IPS-18c (cell line): ENCODE measurements around the gene PI4KB.
A peak's percentile ranks its signal among the peaks of the same experiment; 100 is the strongest.
"Not testable (repeated sequence)": the region's sequence is repeated elsewhere in the genome, so short reads cannot be mapped to it uniquely, and the experiment has no call there.

Experiments used
- H3K4me3 ChIP-seq: 2 replicates; pipeline ENCODE4 v1.7.0; 2013; ENCODE audit warnings: low read depth, mild to moderate bottlenecking, low read length, moderate library complexity; ENCODE audit not compliant: insufficient read depth
- H3K9me3 ChIP-seq: one replicate; pipeline ENCODE4 v1.6.1; 2013; ENCODE audit warnings: mild to moderate bottlenecking, low read length, moderate library complexity; ENCODE audit not compliant: control insufficient read depth, insufficient read depth

Gene PI4KB

DNA sequence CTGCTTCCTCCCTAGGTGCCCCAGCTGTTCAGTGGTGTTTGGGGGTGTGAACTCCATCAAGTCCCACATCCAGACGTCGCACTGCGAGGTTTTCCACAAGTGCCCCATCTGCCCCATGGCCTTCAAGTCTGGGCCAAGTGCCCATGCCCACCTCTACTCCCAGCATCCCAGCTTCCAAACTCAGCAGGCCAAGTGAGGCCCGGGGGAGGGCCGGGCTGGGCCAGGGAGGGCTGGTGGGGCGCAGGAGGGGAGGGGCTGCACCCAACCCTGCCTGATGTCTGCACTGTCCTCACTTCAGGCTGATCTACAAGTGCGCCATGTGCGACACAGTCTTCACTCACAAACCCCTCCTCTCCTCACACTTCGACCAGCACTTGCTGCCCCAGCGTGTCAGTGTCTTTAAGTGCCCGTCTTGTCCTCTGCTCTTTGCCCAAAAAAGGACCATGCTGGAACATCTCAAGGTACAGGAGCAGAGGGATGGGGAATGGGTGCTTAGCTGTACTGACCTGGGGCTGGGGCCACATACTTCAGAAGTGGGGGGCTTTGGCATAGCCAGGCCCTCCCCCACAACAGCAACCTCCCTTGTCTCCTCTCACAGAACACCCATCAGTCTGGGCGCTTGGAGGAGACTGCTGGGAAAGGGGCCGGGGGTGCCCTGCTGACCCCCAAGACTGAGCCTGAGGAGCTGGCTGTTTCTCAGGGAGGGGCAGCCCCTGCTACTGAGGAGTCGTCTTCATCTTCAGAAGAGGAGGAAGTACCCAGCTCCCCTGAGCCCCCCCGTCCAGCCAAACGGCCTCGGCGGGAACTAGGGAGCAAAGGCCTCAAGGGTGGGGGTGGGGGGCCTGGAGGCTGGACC lies 37.9 kb downstream of the PI4KB start:
- peaks cover 2% of the 10 kb centered on the region for H3K9me3 ChIP-seq
- no peak overlapping the region for H3K4me3 ChIP-seq

DNA sequence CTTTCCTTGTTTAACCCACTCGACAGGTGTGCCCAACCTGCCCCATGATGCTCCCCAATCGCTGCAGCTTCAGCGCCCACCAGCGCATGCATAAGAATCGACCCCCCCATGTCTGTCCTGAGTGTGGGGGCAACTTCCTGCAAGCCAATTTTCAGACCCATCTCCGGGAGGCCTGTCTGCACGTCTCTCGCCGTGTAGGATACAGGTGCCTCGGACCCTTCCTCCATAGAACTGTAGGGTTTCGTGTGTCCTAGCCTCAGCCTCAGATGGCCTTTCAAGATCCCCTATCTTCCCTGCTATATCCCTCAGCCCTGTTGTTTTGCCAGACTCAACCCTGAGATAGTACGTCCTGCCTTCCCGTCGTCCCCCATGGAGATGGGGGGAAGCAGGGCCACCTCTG lies 38.7 kb downstream of the PI4KB start:
- H3K9me3 ChIP-seq, result peaks cover 2% of the 10 kb centered on the region
- H3K4me3 ChIP-seq, result no peak overlapping the region

DNA sequence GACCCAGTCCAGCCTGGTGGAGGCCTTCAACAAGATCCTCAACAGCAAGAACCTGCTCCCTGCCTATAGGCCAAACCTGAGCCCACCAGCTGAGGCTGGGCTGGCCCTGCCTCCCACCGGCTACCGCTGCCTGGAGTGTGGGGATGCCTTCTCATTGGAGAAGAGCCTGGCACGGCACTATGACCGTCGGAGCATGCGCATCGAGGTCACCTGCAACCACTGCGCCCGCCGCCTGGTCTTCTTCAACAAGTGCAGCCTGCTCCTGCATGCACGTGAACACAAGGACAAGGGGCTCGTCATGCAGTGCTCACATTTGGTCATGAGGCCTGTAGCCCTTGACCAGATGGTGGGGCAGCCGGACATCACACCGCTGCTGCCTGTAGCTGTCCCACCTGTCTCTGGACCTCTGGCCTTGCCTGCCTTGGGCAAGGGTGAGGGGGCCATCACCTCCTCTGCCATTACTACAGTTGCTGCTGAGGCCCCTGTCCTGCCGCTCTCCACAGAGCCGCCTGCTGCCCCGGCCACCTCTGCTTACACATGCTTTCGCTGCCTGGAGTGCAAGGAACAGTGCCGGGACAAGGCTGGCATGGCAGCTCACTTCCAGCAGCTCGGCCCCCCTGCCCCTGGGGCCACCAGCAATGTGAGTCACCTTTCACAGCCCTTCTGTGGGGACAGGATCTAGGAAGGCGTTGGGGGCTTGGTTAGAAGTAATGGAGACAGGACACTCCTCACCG lies 39.3 kb downstream of the PI4KB start:
- Histone ChIP-seq H3K4me3 (no peak overlapping the region), H3K9me3 (peaks cover 2% of the 10 kb centered on the region)

DNA sequence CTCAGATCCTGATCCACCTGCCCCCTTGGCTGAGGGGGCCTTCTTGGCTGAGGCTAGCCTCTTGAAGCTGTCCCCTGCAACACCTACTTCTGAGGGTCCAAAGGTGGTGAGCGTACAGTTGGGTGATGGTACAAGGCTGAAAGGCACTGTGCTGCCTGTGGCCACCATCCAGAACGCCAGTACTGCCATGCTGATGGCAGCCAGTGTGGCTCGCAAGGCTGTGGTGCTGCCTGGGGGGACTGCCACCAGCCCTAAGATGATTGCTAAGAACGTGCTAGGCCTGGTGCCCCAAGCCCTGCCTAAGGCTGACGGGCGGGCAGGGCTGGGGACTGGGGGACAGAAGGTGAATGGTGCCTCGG lies 39.9 kb downstream of the PI4KB start:
- H3K9me3 ChIP-seq, result peaks cover 2% of the 10 kb centered on the region
- no peak overlapping the region; the same call in 1 of the 2 replicates for H3K4me3 ChIP-seq

DNA sequence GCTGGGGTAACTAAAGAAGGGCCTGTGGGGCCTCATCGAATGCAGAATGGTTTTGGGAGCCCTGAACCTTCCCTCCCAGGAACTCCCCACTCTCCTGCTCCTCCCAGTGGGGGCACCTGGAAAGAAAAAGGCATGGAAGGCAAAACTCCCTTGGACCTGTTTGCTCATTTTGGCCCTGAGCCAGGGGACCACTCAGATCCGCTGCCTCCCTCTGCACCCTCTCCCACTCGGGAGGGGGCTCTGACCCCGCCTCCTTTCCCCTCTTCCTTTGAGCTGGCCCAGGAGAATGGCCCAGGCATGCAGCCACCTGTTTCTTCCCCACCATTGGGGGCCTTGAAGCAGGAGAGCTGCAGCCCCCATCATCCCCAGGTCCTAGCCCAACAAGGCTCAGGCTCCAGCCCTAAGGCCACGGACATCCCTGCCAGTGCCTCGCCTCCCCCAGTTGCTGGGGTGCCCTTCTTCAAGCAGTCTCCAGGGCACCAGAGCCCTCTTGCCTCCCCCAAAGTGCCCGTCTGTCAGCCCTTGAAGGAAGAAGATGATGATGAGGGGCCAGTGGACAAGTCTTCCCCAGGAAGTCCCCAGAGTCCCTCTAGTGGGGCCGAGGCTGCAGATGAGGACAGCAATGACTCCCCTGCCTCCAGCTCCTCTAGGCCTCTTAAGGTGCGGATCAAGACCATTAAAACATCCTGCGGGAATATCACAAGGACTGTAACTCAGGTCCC lies 40.4 kb downstream of the PI4KB start:
- peaks cover 2% of the 10 kb centered on the region for H3K9me3 ChIP-seq

DNA sequence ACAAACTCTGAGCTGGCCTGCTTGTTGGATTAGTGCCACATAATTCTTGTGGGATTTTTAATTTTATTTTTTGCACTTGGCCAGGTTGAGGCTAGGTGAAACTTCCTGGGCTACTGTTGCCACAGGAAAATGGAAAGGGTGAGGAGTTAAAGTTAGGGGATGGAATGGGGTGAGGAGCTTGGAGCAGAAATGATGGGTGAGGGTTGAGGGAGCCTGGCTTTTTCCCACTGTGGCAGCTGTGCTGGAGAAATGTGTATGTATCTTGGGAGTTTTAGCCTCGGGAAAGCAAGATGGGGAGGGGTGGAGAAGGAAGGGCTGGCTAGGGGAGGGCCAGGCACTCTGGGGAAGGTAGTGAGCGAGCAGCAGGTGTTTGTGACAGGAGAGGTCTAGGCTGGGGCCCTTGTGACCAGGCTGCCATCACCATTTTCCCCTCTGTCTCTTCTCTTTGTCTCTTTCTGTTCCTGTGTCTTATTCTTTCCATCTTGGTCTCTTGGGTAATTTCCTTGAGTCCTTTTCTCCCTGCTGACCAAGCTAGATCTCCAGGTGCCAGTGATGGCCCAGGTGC lies 43.1 kb downstream of the PI4KB start:
- Histone ChIP-seq H3K4me3 (no peak overlapping the region), H3K9me3 (no peaks in the 10 kb centered on the region)

More for the DNA sequence above, 40.4 kb downstream of the PI4KB start:
- H3K4me3 ChIP-seq, result no peak overlapping the region; the same call in 1 of the 2 replicates

DNA sequence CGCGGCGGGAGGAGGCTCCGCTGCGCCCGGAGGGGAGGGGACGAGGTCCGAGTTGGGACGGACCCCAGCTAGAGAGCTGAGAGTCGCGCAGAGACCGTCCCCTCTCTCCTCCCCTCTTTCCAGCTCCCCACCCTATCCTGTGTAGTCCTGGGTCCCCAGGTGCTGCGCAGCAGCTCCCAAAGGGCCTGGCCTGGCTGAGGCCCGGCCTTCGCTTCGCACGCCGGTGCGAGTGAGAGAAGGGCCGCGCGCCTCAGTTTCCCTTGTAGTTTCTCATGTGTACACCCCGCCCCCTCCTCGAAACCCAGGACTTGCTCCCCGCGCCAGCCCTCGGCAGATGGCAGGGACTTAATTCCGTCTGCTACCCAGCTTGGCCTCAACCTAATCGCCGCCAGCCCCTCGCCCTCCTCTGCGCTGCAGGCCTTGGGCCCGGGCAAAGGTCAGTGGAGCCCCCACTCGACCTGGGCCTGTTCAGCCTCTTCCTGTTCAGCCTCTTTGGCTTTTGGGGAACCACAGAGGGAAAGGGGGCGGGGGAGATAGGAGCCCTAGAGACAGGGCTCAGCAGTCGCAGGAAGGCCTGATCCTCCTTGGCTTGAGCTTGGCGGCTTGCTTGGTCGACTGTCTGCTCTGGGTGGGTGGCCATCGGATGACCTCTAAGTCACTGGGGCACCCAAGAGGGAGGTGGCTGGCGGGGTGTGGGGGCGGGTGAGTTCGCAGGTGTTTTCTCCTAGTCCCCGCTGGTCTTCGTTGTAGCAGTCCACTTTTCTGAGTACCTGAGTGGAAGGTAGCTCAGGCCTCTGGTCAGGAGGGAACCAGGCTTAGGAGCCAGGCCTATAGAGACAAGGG lies 44.1 kb downstream of the PI4KB start:
- Histone ChIP-seq H3K4me3 (peak overlapping the region; percentile 88), H3K9me3 (no peaks in the 10 kb centered on the region)

DNA sequence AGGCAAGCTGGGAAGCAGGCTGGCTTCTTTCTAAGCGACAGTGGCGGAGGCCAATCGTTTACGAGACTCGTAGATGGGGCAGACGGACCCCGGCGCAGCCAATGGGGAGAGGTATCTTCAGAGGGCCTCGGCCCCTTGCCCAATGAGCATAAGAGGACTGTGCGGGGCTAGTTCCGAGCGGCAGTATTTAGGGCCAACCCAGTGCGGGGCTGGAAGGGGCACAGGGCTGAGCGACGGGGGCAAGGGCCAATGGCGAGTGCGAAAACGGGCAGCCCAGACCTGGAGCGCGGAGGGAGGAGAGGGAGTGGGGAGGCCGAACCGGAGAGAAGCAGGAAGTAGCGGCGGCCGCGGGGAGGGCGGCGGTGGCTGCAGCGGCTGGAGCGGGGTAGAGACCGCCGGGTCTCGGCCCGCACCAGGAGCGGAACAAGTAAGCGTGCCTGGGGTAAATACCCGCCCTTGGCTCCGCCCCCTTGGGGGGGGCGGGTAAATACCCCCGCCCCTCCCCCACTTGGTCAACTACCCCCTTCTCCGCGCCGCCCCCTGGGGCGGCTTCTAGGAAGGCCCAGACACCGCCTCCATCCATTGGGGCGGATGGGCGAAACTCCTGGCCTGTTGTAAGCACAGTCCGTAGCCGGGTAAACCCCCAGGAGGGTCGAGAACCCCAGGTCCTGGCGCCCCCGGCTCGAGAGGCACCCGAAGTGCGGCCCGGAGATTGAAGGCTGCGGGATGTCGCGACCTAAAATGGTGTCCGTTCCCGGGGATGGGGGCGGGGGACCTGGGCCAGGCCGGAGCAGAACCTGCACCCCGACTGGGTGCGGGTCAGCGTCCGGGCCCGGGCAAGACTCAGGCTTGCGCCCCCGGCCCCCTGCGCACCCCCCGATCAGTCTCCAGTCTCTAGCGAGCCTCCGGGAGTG lies 45.0 kb downstream of the PI4KB start, which contains the start of gene ZNF687:
Gene ZNF687, plus strand, starts transcription at position 331 of the 914 bp plus-strand sequence. CDS start 3,993 bp downstream, outside the sequence.
- Histone ChIP-seq H3K9me3 (no peaks in the 10 kb centered on the region), H3K4me3 (peak within 1 kb of the TSS; percentile 88)

DNA sequence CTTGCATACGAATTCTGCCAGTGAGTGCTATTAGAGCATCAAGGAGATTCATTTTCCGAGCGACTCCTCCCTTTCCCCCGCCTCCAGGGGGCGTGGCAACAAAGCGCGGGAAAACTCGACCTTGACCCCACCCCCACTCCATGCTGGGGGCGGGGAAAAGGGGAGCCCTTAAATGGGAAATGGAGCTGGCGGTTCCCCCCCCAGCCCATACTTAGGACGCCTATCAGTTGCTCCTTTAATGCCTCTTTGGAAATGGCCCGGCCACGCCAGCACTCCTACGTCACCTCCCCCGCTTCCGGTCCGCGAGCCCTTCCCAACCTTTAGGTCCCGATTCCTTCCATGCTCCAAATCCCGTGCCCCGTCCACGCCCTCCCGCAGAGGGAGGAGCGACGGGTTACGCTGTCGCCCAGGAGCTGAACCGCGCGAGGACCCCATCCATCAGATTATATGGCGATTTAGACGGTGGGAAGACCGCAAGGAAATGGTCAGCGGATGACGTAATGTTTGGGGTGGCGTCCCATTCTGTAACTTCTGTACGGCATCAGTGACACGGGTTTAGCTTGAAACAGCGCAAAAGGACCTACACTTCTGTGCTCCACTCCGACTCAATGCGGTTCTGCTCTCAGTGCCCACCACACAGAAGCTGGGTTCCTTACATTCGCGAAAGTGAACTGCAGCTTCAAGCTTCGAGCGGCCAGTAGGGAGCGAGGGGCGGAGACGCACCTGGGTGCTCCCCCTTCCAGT lies 45.8 kb downstream of the PI4KB start:
- H3K4me3 ChIP-seq, result peak overlapping the region; percentile 88
- H3K9me3 ChIP-seq, result no peaks in the 10 kb centered on the region

DNA sequence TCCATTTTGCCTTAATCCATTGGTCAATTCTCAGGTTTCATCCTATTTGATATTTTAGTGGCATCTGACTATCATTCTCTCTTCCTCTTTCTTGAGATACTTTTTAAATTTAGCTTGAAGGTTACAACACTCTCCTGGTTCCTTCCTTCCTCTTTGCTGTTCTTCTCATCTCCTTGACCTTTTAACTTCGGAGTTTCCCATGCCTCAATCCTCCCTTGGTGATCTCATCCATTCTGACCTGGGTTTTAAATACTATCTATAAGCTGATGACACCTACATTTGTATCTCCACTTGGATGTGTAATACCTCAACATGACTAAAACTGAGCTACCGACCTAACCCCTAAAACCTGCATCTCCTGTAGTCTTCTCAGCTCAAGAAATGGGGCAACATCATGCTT lies 50.0 kb downstream of the PI4KB start:
- Histone ChIP-seq H3K9me3 (no peaks in the 10 kb centered on the region), H3K4me3 (no peak overlapping the region)

DNA sequence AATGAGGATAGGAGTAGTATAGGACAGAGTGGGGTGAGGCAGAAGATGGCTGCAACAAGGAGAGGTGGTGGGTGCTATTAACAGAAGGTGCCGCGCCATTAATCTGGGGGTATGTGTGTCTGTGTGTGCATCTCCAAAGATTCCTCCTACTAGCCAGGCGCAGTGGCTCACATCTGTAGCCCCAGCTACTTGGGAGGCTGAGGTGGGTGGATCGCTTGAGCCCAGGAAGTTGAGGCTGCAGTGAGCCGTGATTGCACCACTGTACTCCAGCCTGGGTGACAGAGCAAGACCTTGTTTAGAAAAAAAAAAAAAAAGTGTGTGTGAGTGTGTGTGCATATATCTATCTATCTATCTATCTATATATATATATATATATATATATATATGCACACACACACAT lies 51.9 kb downstream of the PI4KB start:
- not testable (repeated sequence) for H3K9me3 ChIP-seq, H3K4me3 ChIP-seq

DNA sequence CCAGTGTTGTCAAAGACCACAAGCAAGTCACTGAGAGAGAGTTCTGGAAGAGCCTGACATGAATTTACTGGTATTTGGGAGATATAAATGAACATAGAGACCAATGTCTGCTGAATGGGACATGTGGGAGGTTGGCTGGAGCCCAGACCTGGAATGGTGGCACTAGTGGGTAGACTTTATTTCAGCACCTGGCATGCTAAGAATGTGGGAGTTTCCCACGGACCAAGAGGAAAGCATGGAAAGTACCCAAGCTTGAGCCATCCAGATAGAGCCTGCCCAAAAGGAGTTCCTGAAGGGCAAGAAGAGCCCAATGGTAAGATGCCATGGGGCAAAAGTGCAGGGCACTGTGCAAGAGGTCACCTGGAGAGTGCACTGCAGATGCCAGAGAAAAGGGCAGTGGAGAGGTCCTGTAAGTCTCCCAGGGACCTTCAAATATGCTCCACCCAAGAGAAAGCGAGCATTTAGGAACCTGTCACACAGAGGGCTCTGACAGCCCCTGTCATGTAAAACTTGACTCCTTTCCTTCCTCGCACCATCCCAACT lies 53.2 kb downstream of the PI4KB start:
- Histone ChIP-seq H3K9me3 (no peaks in the 10 kb centered on the region), H3K4me3 (no peak overlapping the region)

DNA sequence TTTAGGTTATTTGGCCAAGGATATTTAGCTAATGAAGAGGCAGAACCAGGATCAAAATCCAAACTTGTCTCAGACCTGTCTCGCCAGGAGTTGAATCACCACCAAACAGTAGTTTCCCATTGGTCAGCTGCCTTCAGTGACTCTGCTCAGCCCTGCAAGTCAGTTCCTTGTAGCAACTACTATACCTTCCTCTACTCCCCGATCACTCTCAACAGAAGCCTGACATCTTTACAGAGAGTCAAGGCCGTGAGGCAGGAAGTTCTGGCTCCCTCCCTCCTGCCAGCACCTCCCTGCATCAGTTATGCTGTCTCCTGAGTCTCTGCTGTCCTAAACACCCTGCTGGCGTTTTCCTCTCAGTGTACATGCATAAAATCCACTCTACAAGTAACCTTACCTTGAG lies 59.5 kb downstream of the PI4KB start:
- Histone ChIP-seq H3K9me3 (no peaks in the 10 kb centered on the region), H3K4me3 (no peak overlapping the region)

DNA sequence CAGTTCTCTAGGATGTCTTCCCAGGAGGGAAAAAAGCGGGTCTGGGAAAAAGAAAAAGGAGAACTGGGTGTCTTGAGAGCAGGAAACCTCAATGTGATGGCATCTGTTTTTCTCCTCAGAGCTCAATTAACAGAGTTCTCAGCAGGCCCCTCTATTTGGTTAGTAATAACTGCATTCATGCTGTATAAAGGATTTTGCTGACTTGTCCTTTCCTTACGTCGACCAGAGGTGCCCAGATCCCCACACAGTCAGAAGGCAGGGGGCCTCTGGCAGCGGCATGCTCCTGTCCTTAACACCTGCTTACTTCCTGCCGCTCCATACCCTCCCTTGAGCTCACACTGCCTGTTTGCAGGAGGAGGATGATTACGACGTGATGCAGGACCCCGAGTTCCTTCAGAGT lies 60.4 kb downstream of the PI4KB start:
- Histone ChIP-seq H3K4me3 (no peak overlapping the region), H3K9me3 (no peaks in the 10 kb centered on the region)

DNA sequence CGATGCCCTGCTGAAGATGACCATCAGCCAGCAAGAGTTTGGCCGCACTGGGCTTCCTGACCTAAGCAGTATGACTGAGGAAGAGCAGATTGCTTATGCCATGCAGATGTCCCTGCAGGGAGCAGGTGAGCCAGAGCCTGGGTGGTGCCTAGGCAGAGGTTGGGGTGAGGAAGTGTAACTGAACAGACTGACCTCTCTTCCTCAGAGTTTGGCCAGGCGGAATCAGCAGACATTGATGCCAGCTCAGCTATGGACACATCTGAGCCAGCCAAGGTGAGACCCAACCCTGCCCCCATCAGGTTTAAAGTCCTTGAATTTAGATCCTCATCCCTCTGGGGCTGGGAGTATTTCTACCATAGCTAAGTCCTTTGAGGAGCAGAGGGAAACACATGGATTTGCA lies 60.9 kb downstream of the PI4KB start:
- Histone ChIP-seq H3K4me3 (no peak overlapping the region), H3K9me3 (no peaks in the 10 kb centered on the region)
